Thoracic aorta (tissue), 2 donors: ENCODE measurements around the gene TOPAZ1. TPM values are rescaled to one million over a fixed set of nuclear protein-coding genes. Genes with fewer than 3 reads are reported as not detected.

Source experiments
- ATAC-seq: fragments of 150-250 bp; one replicate; pipeline ENCODE4 v1.8.0; 2017; ENCODE audit warnings: low read depth; ENCODE audit not compliant: insufficient number of reproducible peaks, low FRiP score
- DNase-seq: peaks from one replicate; pipeline ENCODE4 v3.0.0-alpha.2; 2020; ENCODE audit warnings: low spot score
- H3K27ac ChIP-seq, 2 donors: fragments of 200-600 bp; sonication (generic); 1 replicate in 1 of 2; 2 replicates in 1 of 2; pipeline ENCODE4 v1.5.1; 2016; ENCODE audit warnings: mild to moderate bottlenecking in 2 of 2, moderate library complexity in 2 of 2
- H3K27me3 ChIP-seq: fragments of 200-600 bp; sonication (generic); replicated peaks from 2 replicates; pipeline ENCODE4 v1.6.0; 2016; ENCODE audit warnings: mild to moderate bottlenecking; ENCODE audit not compliant: insufficient read depth
- H3K36me3 ChIP-seq: fragments of 200-600 bp; sonication (generic); one replicate; pipeline ENCODE4 v1.5.1; 2016
- H3K4me1 ChIP-seq, 2 donors: fragments of 200-600 bp; sonication (generic); 1 replicate in 1 of 2; 2 replicates in 1 of 2; pipeline versions ENCODE4 v1.5.1 to v1.6.0; 2016; ENCODE audit warnings: low read depth in 2 of 2, mild to moderate bottlenecking in 1 of 2; ENCODE audit not compliant: control insufficient read depth in 1 of 2
- H3K4me3 ChIP-seq: fragments of 200-600 bp; sonication (generic); 2 replicates; pipeline ENCODE4 v1.5.1; 2016; ENCODE audit warnings: mild to moderate bottlenecking
- H3K9me3 ChIP-seq: fragments of 200-600 bp; sonication (generic); 2 replicates; pipeline ENCODE4 v1.5.1; 2016
- CTCF ChIP-seq: fragments of 200-600 bp; sonication (generic); IDR thresholded peaks from one replicate; pipeline ENCODE4 v1.5.1; 2019; ENCODE audit warnings: antibody characterized with exemption
- total RNA-seq, 2 donors: library from RNA; depleted of rRNA; stranded (reverse); fragments of >200 nt; gene quantifications; one replicate each; pipeline versions ENCODE4 v1.1.0 to v1.2.3, GENCODE V29; 2016

Gene TOPAZ1
- total RNA-seq, 2 donors from 2014 or later: not detected

DNA sequence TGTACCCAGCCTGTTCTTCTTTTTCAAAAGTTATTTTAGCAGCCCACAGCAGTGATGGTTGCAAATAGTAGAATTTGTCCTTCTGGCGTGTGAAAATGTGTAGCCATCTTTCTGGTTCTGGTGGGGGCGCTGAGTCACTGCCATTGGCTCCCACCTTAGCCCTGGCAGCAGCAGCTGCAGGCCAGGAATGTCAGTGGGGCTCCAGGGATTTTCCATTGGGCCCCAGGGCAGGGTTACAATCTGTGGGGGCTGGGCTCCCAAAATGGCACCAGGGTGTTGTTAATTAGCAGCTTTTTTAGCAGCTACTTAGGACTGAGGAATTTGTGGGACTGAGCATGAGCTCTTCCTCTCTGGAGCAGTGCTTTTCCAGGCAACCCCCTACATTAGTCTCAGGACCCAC lies 38.9 kb downstream of the TOPAZ1 start:
- no peak for TF ChIP-seq CTCF
- Histone ChIP-seq H3K9me3 (no peaks in the 10 kb centered on the region), H3K4me3 (no peak overlapping the region), H3K27ac (no peak overlapping the region), H3K4me1 (no peaks in the 10 kb centered on the region), H3K36me3 (no peaks in the 10 kb centered on the region), H3K27me3 (no peaks in the 10 kb centered on the region)
- DNase-seq (no peak), ATAC-seq (no peak)

- ATAC-seq: no peak
- no peak for DNase-seq
- no peaks in the 10 kb centered on the region for H3K4me1 ChIP-seq
- H3K27me3 ChIP-seq: peaks cover 3% of the 10 kb centered on the region
- no peaks in the 10 kb centered on the region for H3K36me3 ChIP-seq
- no peak for TF ChIP-seq CTCF
- no peak overlapping the region for H3K4me3 ChIP-seq
- no peak overlapping the region for H3K27ac ChIP-seq
- H3K9me3 ChIP-seq: no peaks in the 10 kb centered on the region
Measured at GRCh38 chr3:44284949-44285348, 43.3 kb downstream of the TOPAZ1 start.

DNA sequence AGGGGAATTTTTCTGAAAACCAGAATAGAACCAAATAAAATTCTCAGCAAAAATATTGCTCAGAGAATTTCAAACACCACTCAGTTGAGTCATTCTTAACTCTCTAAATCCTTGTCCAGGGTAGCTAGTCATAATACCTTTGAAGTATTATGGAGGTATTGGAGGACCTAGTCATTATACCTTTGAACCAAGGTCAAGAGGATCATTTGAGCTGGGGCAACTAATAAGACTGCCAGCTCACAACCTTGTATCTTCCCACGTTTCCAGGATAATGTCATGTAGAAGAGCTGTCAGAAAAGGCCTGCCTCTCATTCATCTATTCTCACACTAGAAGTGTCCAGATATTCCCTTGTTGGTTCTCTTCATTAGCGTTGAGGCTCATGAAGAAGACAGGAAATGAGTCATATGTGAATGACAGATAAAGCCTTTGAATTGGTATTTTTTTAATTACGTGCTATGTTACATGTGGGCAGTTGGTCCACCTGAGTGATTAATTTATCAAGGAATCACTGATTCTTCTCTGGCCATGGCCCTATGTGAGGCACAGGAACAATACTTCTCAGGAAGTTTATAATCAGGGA lies 48.3 kb downstream of the TOPAZ1 start:
- Histone ChIP-seq H3K27ac (no peak overlapping the region), H3K9me3 (no peaks in the 10 kb centered on the region), H3K27me3 (peaks cover 3% of the 10 kb centered on the region), H3K4me3 (no peak overlapping the region), H3K36me3 (no peaks in the 10 kb centered on the region), H3K4me1 (no peaks in the 10 kb centered on the region)
- no peak for ATAC-seq
- TF ChIP-seq CTCF: no peak
- no peak for DNase-seq

DNA sequence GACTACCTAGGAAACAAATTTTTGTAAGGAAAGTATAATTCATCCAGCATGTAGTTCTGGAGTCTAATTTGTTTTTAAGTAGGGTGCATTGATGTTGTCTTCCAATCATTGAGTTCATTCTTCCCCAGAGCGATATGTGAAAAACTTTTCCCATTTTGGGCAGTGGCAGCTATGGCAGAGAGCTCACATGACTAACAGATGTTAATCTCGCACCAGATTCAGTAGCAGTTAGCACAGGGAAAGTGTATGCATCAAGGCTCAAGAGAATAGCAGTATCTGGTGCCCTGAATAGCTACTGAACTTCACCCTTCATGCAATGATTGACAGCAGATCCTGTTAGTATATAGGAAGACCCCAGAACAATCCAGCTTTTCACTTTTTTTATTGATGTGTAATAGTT lies 50.6 kb downstream of the TOPAZ1 start:
- no peaks in the 10 kb centered on the region for H3K36me3 ChIP-seq
- DNase-seq (no peak), ATAC-seq (no peak)
- H3K4me3 ChIP-seq: no peak overlapping the region
- no peaks in the 10 kb centered on the region for H3K4me1 ChIP-seq
- H3K9me3 ChIP-seq: no peaks in the 10 kb centered on the region
- TF ChIP-seq CTCF: no peak
- peaks cover 3% of the 10 kb centered on the region for H3K27me3 ChIP-seq
- no peak overlapping the region for H3K27ac ChIP-seq

DNA sequence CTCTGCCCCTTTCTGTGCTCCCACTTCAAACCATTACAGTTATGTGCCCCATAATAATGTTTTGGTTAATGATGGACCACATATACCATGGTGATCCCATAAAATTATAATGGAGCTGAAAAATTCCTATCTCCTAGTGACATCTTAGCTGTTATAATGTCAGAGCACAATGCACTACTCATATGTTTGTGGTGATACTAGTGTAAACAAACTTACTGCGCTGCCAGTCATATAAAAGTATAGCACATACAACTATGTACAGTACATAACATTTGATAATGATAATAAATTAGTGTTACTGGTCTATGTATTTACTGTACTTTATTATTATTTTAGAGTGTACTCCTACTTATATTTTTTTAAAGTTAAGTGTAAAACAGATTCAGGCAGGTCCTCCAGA lies 51.3 kb downstream of the TOPAZ1 start:
- no peak for DNase-seq
- no peak overlapping the region for H3K4me3 ChIP-seq
- H3K4me1 ChIP-seq: no peaks in the 10 kb centered on the region
- H3K36me3 ChIP-seq: no peaks in the 10 kb centered on the region
- no peaks in the 10 kb centered on the region for H3K9me3 ChIP-seq
- no peak overlapping the region for H3K27ac ChIP-seq
- TF ChIP-seq CTCF: no peak
- no peak for ATAC-seq
- peaks cover 3% of the 10 kb centered on the region for H3K27me3 ChIP-seq
